Measurements from ENCODE around the gene ENTPD7. TPM values are rescaled to one million over a fixed set of nuclear protein-coding genes. Genes with fewer than 3 reads are reported as not detected.

The ENTPD7 gene
- polyA plus RNA-seq, 1 donor from 2014 or later, result 4.1 TPM

- Histone ChIP-seq H4K20me1 (ENCODE audit: insufficient read depth) (no peaks in the 10 kb centered on the region), H3K4me3 (ENCODE audit: low read length) (no peak overlapping the region), H3K27me3 (ENCODE audit: insufficient read depth, low read depth, low read length) (no peaks in the 10 kb centered on the region), H3K9me2 (ENCODE audit: insufficient read depth, low read length) (no peaks in the 10 kb centered on the region), H3K79me2 (replicated peaks; ENCODE audit: insufficient read depth, low read length) (peaks cover 6% of the 10 kb centered on the region), H3K9me3 (ENCODE audit: low read length) (no peaks in the 10 kb centered on the region), H3K9ac (ENCODE audit: low read length) (no peak overlapping the region), H3K4me2 (ENCODE audit: low read length) (no peak overlapping the region), H3F3A (ENCODE audit: insufficient read depth, low read length, poor library complexity, severe bottlenecking) (no peaks in the 10 kb centered on the region), H2AFZ (ENCODE audit: low read depth, low read length) (no peak overlapping the region), H3K27ac (ENCODE audit: low read length) (no peak overlapping the region), H3K36me3 (ENCODE audit: insufficient read depth, low read length) (no peaks in the 10 kb centered on the region)
- TF ChIP-seq RAD21 (conservative IDR thresholded peaks at IDR 0.05) (no peak), REST (IDR thresholded peaks at IDR 0.05; ENCODE audit: borderline replicate concordance) (no peak), POLR2AphosphoS5 (IDR thresholded peaks at IDR 0.05) (no peak), SMC3 (conservative IDR thresholded peaks at IDR 0.05; ENCODE audit: poor library complexity) (no peak), EP300 (conservative IDR thresholded peaks at IDR 0.05; ENCODE audit: poor library complexity, severe bottlenecking) (no peak)
Measured at GRCh38 chr10:99611326-99611725, 48.0 kb upstream of the ENTPD7 start.

DNA sequence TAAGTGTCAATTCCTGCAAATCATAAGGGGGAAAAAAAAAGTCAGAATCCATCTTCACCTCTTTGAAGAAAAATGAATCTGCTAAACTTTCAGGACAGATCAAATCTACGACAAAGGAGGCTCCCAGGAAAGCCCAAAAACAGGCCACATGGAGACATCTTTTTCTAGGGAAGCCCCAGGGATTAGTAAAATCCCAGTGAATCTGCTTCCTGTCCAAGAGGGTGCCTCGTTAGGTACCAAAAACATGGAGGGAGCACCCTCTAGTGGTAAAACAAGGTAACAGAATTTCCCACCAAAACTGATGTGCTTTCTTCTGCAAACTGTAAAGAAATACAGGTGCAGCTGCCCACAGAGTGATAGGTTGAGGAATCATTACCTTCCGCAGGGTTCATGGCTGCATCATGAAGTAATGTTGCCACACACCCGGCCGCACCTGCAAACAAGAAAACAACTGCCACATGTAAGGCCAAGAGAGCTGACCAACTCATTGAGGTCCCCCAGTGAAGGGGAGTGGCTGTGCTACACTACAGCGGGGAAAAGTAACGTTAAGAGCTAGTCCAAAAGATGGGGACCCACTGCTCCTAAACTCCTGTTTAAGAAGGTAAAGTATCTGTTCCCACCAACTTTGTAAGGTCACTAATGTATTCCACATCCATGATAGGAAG lies 47.0 kb upstream of the ENTPD7 start:
- H3K9ac ChIP-seq (ENCODE audit: low read length), result no peak overlapping the region
- H3K4me2 ChIP-seq (ENCODE audit: low read length), result no peak overlapping the region

More for the DNA sequence above, 47.0 kb upstream of the ENTPD7 start:
- Histone ChIP-seq H3K27ac (ENCODE audit: low read length) (no peak overlapping the region), H3K9me3 (ENCODE audit: low read length) (no peaks in the 10 kb centered on the region), H3K36me3 (ENCODE audit: insufficient read depth, low read length) (no peaks in the 10 kb centered on the region), H3K9me2 (ENCODE audit: insufficient read depth, low read length) (no peaks in the 10 kb centered on the region), H4K20me1 (ENCODE audit: insufficient read depth) (no peaks in the 10 kb centered on the region), H2AFZ (ENCODE audit: low read depth, low read length) (no peak overlapping the region), H3K79me2 (replicated peaks; ENCODE audit: insufficient read depth, low read length) (peaks cover 7% of the 10 kb centered on the region), H3F3A (ENCODE audit: insufficient read depth, low read length, poor library complexity, severe bottlenecking) (no peaks in the 10 kb centered on the region), H3K27me3 (ENCODE audit: insufficient read depth, low read depth, low read length) (no peaks in the 10 kb centered on the region), H3K4me3 (ENCODE audit: low read length) (no peak overlapping the region)
- TF ChIP-seq RAD21 (conservative IDR thresholded peaks at IDR 0.05) (peak; percentile 85), SMC3 (conservative IDR thresholded peaks at IDR 0.05; ENCODE audit: poor library complexity) (peak; percentile 89), EZH2 (IDR thresholded peaks at IDR 0.05; ENCODE audit: borderline replicate concordance, insufficient read depth, low read length, poor library complexity, severe bottlenecking) (no peak), POLR2AphosphoS5 (IDR thresholded peaks at IDR 0.05) (no peak), TAF1 (IDR thresholded peaks at IDR 0.05; ENCODE audit: low read depth) (no peak)
- TF ChIP-seq, protein P1, sequence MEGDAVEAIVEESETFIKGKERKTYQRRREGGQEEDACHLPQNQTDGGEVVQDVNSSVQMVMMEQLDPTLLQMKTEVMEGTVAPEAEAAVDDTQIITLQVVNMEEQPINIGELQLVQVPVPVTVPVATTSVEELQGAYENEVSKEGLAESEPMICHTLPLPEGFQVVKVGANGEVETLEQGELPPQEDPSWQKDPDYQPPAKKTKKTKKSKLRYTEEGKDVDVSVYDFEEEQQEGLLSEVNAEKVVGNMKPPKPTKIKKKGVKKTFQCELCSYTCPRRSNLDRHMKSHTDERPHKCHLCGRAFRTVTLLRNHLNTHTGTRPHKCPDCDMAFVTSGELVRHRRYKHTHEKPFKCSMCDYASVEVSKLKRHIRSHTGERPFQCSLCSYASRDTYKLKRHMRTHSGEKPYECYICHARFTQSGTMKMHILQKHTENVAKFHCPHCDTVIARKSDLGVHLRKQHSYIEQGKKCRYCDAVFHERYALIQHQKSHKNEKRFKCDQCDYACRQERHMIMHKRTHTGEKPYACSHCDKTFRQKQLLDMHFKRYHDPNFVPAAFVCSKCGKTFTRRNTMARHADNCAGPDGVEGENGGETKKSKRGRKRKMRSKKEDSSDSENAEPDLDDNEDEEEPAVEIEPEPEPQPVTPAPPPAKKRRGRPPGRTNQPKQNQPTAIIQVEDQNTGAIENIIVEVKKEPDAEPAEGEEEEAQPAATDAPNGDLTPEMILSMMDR (IDR thresholded peaks at IDR 0.05; ENCODE audit: poor library complexity, severe bottlenecking), result peak; percentile 90

Data from neural cell (in vitro differentiated cells).